GM18508 (cell line): ENCODE measurements around the gene RNU4-1.
"Not testable (repeated sequence)": the region's sequence is repeated elsewhere in the genome, so short reads cannot be mapped to it uniquely, and the experiment has no call there.

Experiments used
- ATAC-seq: cut with Tn5 transposase; IDR thresholded peaks from one replicate; pipeline ENCODE4 v1.9.1; 2021; ENCODE audit warnings: moderate number of reproducible peaks; ENCODE audit not compliant: insufficient read depth, unreplicated experiment

RNU4-1 gene

DNA sequence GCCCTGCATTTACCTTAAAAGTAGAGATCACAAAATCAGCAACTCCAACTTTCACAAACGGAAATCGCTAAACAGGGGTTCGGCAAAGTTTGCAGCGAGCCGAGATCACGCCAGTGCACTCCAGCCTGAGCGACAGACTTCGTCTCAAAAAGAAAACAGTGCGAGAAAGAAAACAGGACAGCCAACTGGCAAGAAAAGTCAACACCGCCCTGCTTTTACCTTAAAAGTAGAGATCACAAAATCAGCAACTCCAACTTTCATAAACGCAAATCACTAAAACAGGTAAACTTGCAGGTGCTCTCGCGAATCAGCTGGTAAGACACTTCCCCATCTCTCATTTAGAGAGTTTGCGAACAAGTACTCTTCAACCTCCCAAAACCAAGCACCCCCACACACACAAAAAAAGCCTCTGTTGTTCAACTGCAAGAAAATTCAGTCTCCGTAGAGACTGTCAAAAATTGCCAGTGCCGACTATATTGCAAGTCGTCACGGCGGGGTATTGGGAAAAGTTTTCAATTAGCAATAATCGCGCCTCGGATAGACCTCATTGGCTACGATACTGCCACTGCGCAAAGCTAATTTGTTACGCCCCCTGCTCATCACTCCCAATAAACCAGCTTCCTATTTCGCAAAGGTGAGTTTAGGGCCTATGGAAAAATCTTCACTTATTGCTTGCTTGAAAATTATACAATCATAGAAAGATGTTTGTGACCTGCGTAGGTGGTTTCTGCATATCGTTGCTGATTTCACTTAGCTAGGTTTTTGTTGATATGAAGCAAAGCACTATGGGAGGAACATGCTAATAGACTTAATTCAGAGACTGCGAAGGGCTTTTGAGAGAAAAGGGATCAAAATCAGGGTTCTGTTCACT lies at the start of gene RNU4-1:
RNU4-1 (minus strand) TSS at position 577 of the 871 bp plus-strand sequence.
- ATAC-seq: no peak

GRCh38 chr12:120342175-120343038 lies 49.4 kb upstream of the RNU4-1 start:
- ATAC-seq: no peak

GRCh38 chr12:120339256-120339655 lies 46.2 kb upstream of the RNU4-1 start:
- ATAC-seq: no peak

GRCh38 chr12:120337730-120338129 lies 44.7 kb upstream of the RNU4-1 start:
- ATAC-seq: no peak

GRCh38 chr12:120336392-120336791 lies 43.4 kb upstream of the RNU4-1 start:
- ATAC-seq: not testable (repeated sequence)

- not testable (repeated sequence) for ATAC-seq
These were observed 42.4 kb upstream of the RNU4-1 start for GRCh38 chr12:120335447-120335846.

DNA sequence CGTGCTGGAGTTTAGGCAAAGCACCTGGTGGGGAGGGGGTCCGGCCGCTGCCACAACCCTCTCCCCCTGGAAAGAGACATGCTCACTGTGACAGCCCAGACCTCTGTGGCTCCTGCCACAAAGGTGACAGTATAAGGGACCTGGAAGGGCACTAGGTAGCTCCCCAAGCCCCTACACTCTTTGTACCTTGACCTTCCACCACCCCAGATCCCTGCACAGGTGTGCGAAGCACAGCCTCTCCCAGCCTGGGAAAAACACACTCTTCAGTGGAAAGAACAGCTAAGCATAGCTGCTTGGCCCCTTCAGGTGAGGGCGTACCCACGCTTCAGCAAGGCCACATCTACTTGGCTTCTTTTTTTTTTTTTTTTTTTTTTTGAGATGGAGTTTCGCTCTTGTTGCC lies 39.5 kb upstream of the RNU4-1 start:
- no peak for ATAC-seq

- no peak for ATAC-seq
These were observed 39.0 kb upstream of the RNU4-1 start for GRCh38 chr12:120332041-120332440.

GRCh38 chr12:120331390-120331789 lies 38.4 kb upstream of the RNU4-1 start:
- no peak for ATAC-seq

DNA sequence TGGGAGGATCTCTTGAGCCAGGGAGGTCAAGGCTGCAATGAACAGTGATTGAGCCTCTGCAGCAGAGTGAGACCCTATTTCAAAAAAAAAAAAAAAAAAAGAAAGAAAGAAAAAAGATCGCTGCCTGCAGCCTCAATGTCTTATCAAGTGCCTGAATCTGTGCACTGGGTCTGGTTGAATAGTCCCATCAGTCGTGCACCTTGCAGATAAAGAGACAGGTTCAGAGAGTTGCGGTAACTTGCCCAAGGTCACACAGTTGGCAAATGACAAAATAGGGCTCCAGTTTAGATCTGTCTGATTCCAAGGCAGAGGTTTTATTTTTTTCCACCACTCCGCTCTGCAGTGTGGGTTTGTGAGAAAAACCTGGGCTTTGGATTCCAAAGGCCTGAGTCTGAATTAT lies 35.2 kb upstream of the RNU4-1 start:
- no peak for ATAC-seq

DNA sequence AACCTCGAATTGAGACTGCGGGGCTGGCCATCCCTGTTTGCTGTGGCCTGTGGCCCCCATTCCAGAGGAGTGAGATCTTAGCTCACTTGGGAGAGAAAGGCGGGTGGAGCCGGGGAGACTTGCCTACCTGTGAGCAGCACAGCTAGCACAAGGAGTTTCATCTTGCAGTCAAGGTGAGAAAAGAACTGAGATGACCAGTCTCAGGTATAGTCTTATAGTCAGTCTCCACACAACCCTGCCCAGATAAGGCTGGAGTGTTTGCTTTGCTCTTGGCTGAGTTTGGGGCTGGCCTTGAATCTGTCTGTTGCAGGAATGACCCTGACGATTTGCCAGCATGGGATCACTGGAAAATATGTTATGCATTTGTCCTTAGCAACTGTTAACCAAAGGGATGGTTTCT lies 34.6 kb upstream of the RNU4-1 start, which contains the start of gene PLA2G1B:
PLA2G1B (minus strand) TSS at position 187 of the 400 bp plus-strand sequence; CDS start at position 161, 26 bp downstream.
- no peak for ATAC-seq

- ATAC-seq: no peak
These were observed 31.9 kb upstream of the RNU4-1 start for GRCh38 chr12:120324841-120325417.

GRCh38 chr12:120323772-120324171 lies 30.7 kb upstream of the RNU4-1 start:
- no peak for ATAC-seq

GRCh38 chr12:120321382-120322202 lies 28.6 kb upstream of the RNU4-1 start:
- ATAC-seq: no peak

DNA sequence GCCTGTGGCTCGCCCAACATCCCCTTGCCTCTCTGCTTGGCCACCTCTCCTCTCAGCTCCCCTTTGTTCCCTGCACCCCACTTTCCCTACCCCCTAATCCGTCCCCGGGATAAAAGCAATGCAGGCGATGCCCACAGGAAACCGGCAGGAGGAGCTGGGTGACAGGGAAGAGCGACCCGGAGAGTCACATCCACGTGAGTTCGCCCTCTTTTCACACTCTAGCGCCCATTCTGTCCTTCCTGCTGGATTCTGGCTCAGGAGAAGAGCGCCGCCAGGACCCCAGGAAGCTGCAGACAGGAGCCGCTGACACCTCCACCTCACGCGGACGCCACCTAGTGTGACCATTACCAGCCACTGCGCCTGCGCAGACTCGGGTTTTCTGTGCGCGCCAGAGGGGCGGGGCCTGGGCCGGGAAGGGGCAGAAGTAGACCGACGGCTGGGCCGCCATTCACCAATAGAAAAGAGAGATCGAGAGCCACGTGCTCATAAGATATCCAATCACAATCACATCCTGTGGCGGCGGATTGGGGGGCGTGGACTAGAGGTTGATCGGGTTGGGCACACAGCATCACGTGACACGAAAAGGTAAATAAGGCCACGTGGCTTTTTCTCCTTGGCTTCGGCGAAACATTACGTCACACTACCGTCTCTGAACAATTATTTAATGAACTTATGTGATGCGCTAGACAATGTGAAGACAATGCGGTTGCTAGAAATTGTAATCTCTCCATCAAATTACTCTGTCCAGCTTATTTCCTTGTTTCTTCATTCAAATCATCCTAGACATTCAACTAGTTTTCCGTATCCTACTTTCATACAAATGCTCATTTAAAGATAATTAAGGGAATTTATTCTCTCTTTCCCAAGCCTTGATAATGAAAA lies 24.4 kb upstream of the RNU4-1 start:
- peak; percentile 95 for ATAC-seq

DNA sequence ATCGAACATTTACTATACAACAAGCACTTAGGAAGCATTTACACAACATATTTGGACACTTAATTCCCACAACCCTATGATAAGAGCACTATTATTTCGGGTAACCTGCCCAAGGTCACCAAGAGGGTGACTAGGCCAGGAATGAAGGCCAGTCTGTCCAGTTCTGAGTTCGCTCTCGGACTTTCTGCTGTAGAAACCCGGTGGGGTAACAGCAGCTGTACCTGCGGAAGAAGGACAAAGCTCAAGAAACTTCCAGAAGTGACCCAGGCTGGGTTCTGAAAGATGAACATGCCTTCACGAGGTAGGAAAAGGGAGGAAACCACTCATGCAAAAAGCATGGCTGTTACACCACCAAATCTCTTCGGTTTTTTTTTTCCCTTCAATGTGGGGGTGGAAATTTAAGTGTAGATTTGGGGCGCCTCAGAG lies 23.8 kb upstream of the RNU4-1 start:
- ATAC-seq: no peak

DNA sequence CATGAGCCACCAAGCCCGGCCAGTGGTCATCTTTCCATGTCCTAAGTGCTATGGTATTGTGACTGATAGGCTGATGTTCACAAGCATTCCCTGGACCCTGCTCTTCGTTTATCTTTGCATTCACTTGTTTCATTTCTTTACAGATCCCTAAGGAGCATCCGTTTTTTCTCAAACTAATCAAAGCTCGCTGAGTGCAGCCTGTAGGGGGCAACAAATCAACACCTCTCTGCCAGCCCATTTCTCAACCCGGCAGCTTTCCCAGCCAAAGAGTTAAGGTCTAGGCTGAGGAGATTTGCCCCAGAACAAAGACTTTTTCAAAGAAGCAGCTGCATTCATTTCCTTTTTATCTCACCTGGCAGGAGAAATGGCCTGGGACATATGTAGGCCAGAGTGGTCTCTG lies 21.2 kb upstream of the RNU4-1 start:
- no peak for ATAC-seq

- peak; percentile 73 for ATAC-seq
These were observed 9.2 kb upstream of the RNU4-1 start, which contains the start of gene SIRT4 for GRCh38 chr12:120301962-120302815. SIRT4 (plus strand) TSS chr12:120302321; CDS start chr12:120303562, 1,241 bp downstream.
